ENCODE data around the gene ATP5F1D.
A peak's percentile ranks its signal among the peaks of the same experiment; 100 is the strongest.

The ATP5F1D gene

DNA sequence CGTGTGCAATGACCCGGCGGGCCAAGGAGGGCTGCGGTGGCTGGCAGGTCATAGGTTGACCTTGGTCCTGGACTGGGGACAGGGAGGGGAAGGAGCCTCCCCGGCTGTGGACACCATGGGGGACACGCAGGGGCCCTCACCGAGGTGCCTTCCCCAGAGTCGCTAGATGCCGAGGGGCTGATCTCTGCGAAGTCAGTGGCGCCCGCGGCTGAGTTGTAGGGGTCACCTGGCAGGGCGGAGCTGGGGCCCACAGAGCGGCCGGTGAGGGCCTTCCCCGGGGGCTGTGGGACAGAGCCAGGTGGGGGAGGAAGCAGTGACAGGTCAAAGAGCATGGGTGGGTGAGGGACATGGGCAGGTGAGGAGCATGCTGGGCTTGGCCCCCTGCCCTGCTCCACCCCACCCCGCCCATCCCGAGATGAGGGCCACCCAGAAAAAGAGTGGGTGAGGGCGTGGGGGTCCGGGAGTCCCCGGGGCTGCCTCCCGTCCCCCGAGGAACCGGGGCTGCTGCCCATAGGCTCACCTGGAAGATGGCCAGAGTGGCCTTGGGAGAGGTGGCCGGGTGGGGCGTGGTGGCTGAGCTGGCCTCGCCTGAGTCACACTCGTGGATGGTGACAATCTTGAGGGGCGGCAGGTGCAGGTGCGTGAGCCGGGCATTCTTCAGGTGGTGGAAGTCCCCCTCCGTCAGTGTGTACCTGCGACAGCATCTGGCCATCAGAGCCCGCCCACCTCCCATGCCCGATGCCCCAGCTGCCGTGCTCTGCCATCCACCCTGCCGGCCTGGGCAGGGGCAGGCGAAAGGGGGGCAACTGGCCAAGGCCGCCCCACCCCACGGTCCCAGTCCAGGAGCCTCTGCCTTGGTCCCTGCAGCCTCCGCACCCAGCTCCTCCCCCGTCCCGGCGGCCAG, 7.2 kb upstream of the ATP5F1D start:
- peaks cover 16% of the 10 kb centered on the region for H3K36me3 ChIP-seq (ENCODE audit: low read depth)
- no peak for TF ChIP-seq CTCF (IDR thresholded peaks at IDR 0.05; ENCODE audit: poor library complexity, severe bottlenecking)
- ATAC-seq (ENCODE audit: low read depth) (no peak), DNase-seq (ENCODE audit: low spot score) (no peak)
- H3K27me3 ChIP-seq (ENCODE audit: insufficient read depth, poor library complexity, severe bottlenecking), result no peaks in the 10 kb centered on the region
- peaks cover 8% of the 10 kb centered on the region for H3K4me1 ChIP-seq (ENCODE audit: insufficient read depth, poor library complexity, severe bottlenecking)
- H3K4me3 ChIP-seq (ENCODE audit: severe bottlenecking), result no peak overlapping the region
- H3K27ac ChIP-seq (ENCODE audit: poor library complexity, severe bottlenecking), result no peak overlapping the region
- H3K9me3 ChIP-seq (ENCODE audit: severe bottlenecking), result no peaks in the 10 kb centered on the region

DNA sequence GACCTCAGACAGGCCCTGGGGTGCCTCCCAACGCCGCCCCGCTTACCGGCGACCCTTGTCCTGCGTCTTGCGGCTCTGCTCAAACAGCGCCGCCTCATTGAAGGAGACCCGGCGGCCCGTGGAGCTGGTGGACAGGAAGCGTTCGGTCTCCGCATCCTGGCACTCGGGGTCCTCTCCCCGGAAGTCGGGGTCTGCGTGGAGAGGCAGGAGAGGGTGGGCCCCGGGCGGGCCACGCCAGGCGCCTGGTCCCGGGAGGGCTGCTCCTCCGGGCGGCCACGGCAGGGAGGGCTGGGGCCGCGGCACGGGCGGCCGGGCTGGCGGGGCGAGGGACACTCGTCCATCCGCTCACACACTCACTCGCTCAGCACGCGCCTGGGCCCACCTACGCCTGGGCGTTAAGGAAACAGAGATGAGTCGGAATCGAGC, 6.6 kb upstream of the ATP5F1D start:
- Histone ChIP-seq H3K9me3 (ENCODE audit: severe bottlenecking) (no peaks in the 10 kb centered on the region), H3K36me3 (ENCODE audit: low read depth) (peaks cover 16% of the 10 kb centered on the region), H3K4me3 (ENCODE audit: severe bottlenecking) (no peak overlapping the region), H3K4me1 (ENCODE audit: insufficient read depth, poor library complexity, severe bottlenecking) (peaks cover 8% of the 10 kb centered on the region), H3K27ac (ENCODE audit: poor library complexity, severe bottlenecking) (no peak overlapping the region), H3K27me3 (ENCODE audit: insufficient read depth, poor library complexity, severe bottlenecking) (no peaks in the 10 kb centered on the region)
- TF ChIP-seq CTCF (IDR thresholded peaks at IDR 0.05; ENCODE audit: poor library complexity, severe bottlenecking), result no peak
- ATAC-seq (ENCODE audit: low read depth) (no peak), DNase-seq (ENCODE audit: low spot score) (no peak)

GRCh38 chr19:1235625-1236538, 5.7 kb upstream of the ATP5F1D start:
- 0 out of 3 replicates have a peak, but pooled peaks have one; percentile 22 for ATAC-seq (ENCODE audit: low read depth)
- DNase-seq (ENCODE audit: low spot score), result no peak
- Histone ChIP-seq H3K4me3 (ENCODE audit: severe bottlenecking) (peak overlapping the region; percentile 88), H3K9me3 (ENCODE audit: severe bottlenecking) (no peaks in the 10 kb centered on the region), H3K27ac (ENCODE audit: poor library complexity, severe bottlenecking) (peak overlapping the region; percentile 97), H3K36me3 (ENCODE audit: low read depth) (peaks cover 16% of the 10 kb centered on the region), H3K4me1 (ENCODE audit: insufficient read depth, poor library complexity, severe bottlenecking) (peaks cover 9% of the 10 kb centered on the region), H3K27me3 (ENCODE audit: insufficient read depth, poor library complexity, severe bottlenecking) (no peaks in the 10 kb centered on the region)
- no peak for TF ChIP-seq CTCF (IDR thresholded peaks at IDR 0.05; ENCODE audit: poor library complexity, severe bottlenecking)

DNA sequence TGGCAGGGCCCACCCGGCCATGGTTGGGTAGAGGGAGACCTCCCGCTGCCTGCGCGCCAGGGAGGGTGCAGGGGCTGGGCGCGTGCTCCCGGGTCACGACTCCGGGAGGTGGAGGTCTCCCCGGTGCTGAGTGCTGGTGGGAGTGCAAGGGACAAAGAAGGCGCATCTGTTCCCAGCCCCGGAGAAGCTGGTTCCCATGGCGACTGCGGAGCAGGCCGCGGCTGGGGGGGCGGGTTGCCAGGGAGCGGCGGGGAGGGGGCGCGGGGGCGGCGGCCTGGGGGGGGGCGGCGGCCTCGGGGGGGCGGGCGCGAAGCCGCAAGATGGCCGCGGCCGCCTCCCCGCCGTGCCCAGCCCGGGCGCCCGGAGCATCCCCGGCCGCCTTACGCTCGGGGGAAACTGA, 5.0 kb upstream of the ATP5F1D start:
- peaks cover 13% of the 10 kb centered on the region for H3K4me1 ChIP-seq (ENCODE audit: insufficient read depth, poor library complexity, severe bottlenecking)
- no peak for DNase-seq (ENCODE audit: low spot score)
- peak overlapping the region; percentile 97 for H3K27ac ChIP-seq (ENCODE audit: poor library complexity, severe bottlenecking)
- TF ChIP-seq CTCF (IDR thresholded peaks at IDR 0.05; ENCODE audit: poor library complexity, severe bottlenecking), result no peak
- peaks cover 16% of the 10 kb centered on the region for H3K36me3 ChIP-seq (ENCODE audit: low read depth)
- H3K4me3 ChIP-seq (ENCODE audit: severe bottlenecking), result peak overlapping the region; percentile 88
- no peaks in the 10 kb centered on the region for H3K27me3 ChIP-seq (ENCODE audit: insufficient read depth, poor library complexity, severe bottlenecking)
- H3K9me3 ChIP-seq (ENCODE audit: severe bottlenecking), result no peaks in the 10 kb centered on the region
- ATAC-seq (ENCODE audit: low read depth), result no peak
